SK-N-SH treated with all-trans-retinoic acid at 6 μM for 48 hours (cell line): ENCODE data around the gene NACC1.

Experiments used
- ATAC-seq: fragments of 200-7000 bp; cut with Tn5 transposase; 3 replicates; pipeline ENCODE4 v1.9.1; 2020; ENCODE audit warnings: mild to moderate bottlenecking, moderate library complexity
- ARNTL ChIP-seq: fragments of 450-650 bp; formaldehyde crosslinking; IDR thresholded peaks from 2 replicates; pipeline ENCODE4 v1.5.0; 2020; ENCODE audit warnings: low read depth, mild to moderate bottlenecking, moderate library complexity, borderline replicate concordance
- BACH2 ChIP-seq: fragments of 250-450 bp; sonication (Bioruptor Pico); IDR thresholded peaks from 2 replicates; pipeline ENCODE4 v1.9.0; 2021; ENCODE audit warnings: mild to moderate bottlenecking, borderline replicate concordance
- CSDC2 ChIP-seq: fragments of 250-450 bp; sonication (Bioruptor Pico); IDR thresholded peaks from 2 replicates; pipeline ENCODE4 v1.5.0; 2020; ENCODE audit warnings: mild to moderate bottlenecking, moderate library complexity
- ESRRG ChIP-seq: fragments of 250-450 bp; sonication (Bioruptor Pico); IDR thresholded peaks from 2 replicates; pipeline ENCODE4 v1.6.1; 2021; ENCODE audit warnings: mild to moderate bottlenecking
- GLIS3 ChIP-seq: fragments of 250-450 bp; sonication (Bioruptor Pico); IDR thresholded peaks from 2 replicates; pipeline ENCODE4 v1.5.0; 2020; ENCODE audit warnings: mild to moderate bottlenecking, moderate library complexity
- OSR1 ChIP-seq: fragments of 250-450 bp; sonication (Bioruptor Pico); IDR thresholded peaks from 2 replicates; pipeline ENCODE4 v1.8.0; 2022; ENCODE audit warnings: moderate library complexity, mild to moderate bottlenecking, inconsistent platforms
- SNAI2 ChIP-seq: fragments of 250-450 bp; sonication (Bioruptor Pico); IDR thresholded peaks from 2 replicates; pipeline ENCODE4 v1.5.0; 2020; ENCODE audit warnings: mild to moderate bottlenecking, moderate library complexity
- TCF4 ChIP-seq: fragments of 250-450 bp; sonication (Bioruptor Pico); IDR thresholded peaks from 2 replicates; pipeline ENCODE4 v1.8.0; 2021; ENCODE audit warnings: mild to moderate bottlenecking, moderate library complexity, borderline replicate concordance
- TOX ChIP-seq: fragments of 250-450 bp; sonication (Bioruptor Pico); IDR thresholded peaks from 2 replicates; pipeline ENCODE4 v1.8.0; 2021; ENCODE audit warnings: mild to moderate bottlenecking, moderate library complexity, borderline replicate concordance
- TSHZ2 ChIP-seq: fragments of 250-450 bp; sonication (Bioruptor Pico); IDR thresholded peaks from 2 replicates; pipeline ENCODE4 v1.5.0; 2020; ENCODE audit warnings: mild to moderate bottlenecking, moderate library complexity
- ZFP3 ChIP-seq: fragments of 250-450 bp; sonication (Bioruptor Pico); IDR thresholded peaks from 2 replicates; pipeline ENCODE4 v1.5.0; 2020; ENCODE audit warnings: mild to moderate bottlenecking, moderate library complexity
- ZFP30 ChIP-seq: fragments of 450-650 bp; formaldehyde crosslinking; IDR thresholded peaks from 2 replicates; pipeline ENCODE4 v1.5.0; 2022; ENCODE audit warnings: mild to moderate bottlenecking, moderate library complexity
- ZNF565 ChIP-seq: fragments of 450-650 bp; formaldehyde crosslinking; conservative IDR thresholded peaks from 2 replicates; pipeline ENCODE4 v1.5.0; 2020; ENCODE audit warnings: low read depth, mild to moderate bottlenecking, moderate library complexity
- ZNF70 ChIP-seq: fragments of 450-650 bp; formaldehyde crosslinking; IDR thresholded peaks from 2 replicates; pipeline ENCODE4 v1.5.0; 2020; ENCODE audit warnings: mild to moderate bottlenecking, moderate library complexity
- ZNF8 ChIP-seq: fragments of 450-650 bp; formaldehyde crosslinking; IDR thresholded peaks from 2 replicates; pipeline ENCODE4 v1.5.0; 2020; ENCODE audit warnings: mild to moderate bottlenecking, moderate library complexity
- TF ChIP-seq, protein P1 (sequence below): fragments of 250-450 bp; sonication (Bioruptor Pico); IDR thresholded peaks from 2 replicates; pipeline ENCODE4 v1.5.1; 2020; ENCODE audit warnings: low read depth, mild to moderate bottlenecking, moderate library complexity
- TF ChIP-seq, protein P2 (sequence below): fragments of 250-450 bp; sonication (Bioruptor Pico); IDR thresholded peaks from 2 replicates; pipeline ENCODE4 v1.8.0; 2021; ENCODE audit warnings: low read depth, mild to moderate bottlenecking, moderate library complexity, borderline replicate concordance

Gene NACC1

DNA sequence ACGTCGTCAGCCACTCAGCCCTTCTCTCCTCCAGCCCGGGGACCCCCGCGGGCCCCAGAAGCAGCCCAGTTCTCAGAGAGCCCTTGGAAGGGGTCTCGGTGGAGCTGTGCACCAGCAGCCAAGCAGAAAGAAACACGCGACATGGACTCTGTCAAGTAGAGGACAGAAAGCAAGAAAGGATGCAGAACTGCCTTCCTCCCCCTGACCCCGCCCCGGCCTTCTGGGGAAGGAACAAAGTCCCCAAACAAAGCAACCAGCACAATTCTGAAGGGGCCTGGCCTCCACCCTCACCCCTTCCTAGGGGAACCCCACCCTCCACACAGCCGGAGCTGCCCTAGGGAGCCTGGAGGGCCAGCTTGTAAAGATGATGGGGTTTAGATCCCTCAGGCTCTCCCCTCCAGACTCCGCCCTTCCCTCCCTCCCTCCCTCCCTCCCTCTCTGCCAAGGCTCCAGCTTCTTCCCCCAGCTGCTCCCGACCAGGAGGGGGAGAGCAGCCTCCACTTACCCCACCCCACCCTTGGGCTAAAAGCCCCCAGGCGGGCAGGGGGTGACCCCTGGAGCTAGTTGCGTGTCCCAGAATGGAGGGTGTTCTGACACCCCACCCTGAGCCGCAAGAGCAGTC is 23.2 kb upstream of the NACC1 start (continued):
- no peak for TF ChIP-seq TSHZ2 (CRISPR knock-in tag)
- no peak for TF ChIP-seq ARNTL (CRISPR knock-in tag)

DNA sequence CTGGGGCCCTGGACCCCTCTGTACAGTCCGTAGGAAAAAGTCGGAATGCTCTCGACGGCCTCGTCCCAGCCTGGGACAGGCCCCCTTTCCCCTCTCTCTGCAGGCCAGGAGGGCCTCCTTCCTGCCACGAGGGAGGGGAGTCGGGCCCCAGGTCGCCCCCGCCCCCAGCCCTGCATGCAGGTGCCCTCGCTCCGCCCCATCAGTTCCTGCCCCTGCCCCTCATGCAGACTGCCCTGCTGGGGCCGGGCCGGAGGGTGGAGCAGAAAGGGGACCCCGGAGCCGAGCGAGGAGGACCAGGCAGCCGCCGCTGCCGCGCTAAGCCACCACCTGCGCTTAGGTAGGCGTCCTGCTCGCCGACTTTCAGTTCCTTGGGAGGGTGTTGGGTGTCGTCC is 22.7 kb upstream of the NACC1 start:
- no peak for ATAC-seq
- no peak for TF ChIP-seq ESRRG
- TF ChIP-seq, protein P1, sequence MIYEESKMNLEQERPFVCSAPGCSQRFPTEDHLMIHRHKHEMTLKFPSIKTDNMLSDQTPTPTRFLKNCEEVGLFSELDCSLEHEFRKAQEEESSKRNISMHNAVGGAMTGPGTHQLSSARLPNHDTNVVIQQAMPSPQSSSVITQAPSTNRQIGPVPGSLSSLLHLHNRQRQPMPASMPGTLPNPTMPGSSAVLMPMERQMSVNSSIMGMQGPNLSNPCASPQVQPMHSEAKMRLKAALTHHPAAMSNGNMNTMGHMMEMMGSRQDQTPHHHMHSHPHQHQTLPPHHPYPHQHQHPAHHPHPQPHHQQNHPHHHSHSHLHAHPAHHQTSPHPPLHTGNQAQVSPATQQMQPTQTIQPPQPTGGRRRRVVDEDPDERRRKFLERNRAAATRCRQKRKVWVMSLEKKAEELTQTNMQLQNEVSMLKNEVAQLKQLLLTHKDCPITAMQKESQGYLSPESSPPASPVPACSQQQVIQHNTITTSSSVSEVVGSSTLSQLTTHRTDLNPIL = no peak
- no peak for TF ChIP-seq BACH2
- no peak for TF ChIP-seq TOX (CRISPR knock-in tag)
- TF ChIP-seq, protein P2, sequence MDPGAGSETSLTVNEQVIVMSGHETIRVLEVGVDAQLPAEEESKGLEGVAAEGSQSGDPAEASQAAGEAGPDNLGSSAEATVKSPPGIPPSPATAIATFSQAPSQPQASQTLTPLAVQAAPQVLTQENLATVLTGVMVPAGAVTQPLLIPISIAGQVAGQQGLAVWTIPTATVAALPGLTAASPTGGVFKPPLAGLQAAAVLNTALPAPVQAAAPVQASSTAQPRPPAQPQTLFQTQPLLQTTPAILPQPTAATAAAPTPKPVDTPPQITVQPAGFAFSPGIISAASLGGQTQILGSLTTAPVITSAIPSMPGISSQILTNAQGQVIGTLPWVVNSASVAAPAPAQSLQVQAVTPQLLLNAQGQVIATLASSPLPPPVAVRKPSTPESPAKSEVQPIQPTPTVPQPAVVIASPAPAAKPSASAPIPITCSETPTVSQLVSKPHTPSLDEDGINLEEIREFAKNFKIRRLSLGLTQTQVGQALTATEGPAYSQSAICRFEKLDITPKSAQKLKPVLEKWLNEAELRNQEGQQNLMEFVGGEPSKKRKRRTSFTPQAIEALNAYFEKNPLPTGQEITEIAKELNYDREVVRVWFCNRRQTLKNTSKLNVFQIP (CRISPR knock-in tag) = no peak
- TF ChIP-seq ZNF8 = no peak

DNA sequence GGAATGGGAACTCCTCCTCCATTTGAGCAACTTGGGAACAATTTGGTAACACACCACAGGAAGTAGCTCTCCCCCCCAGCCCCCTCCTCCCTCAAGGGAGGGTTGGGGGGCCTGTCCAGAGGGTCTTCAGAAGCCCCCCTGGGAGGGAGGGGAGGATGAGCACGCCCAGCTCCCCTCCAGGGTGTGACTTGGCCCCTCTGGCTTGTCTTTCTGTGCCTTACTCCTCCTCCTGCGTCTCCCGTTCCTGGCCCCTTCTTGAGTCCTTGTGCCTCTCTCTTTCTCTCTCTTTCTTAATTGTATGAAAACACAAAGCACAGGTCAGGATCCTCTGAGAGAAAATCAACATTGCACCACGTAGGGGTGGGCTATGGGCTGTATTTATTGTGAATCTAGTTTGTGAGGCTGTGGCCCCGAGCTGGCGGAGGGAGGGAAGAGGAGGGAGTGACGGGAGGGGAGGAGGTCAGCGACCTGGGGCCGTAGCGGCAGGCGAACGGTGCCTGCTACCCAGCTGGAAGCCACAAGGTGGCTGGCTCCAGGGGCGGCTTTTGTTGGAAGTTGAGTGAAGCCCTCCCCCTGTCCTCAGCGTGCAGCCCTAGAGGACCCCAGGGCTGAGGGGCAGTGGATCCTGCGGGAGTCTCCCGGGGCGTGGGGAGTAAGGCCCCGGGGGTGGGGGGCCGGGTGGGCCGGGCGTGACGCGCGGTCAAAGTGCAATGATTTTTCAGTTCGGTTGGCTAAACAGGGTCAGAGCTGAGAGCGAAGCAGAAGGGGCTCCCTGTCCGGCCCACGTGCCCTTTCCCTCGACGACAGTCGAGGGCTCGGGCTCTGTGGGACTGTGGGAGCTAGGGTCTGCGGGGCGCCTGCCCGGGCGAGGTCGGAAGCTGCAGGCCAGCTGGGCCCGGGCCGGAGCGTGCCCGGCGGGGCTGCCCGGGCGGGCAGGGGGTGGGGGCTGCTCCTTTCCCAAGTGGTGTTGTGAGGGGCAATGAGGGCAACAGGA is 21.8 kb upstream of the NACC1 start:
- TF ChIP-seq CSDC2 (CRISPR knock-in tag) (no peak), GLIS3 (no peak), BACH2 (no peak), TOX (CRISPR knock-in tag) (no peak), OSR1 (CRISPR knock-in tag) (no peak), ESRRG (no peak), ZNF565 (no peak), TSHZ2 (CRISPR knock-in tag) (no peak), SNAI2 (CRISPR knock-in tag) (no peak), ZFP30 (no peak), TCF4 (no peak), ZNF70 (CRISPR knock-in tag) (no peak), ARNTL (CRISPR knock-in tag) (no peak)
- TF ChIP-seq, protein P1 = no peak
- no peak for ATAC-seq

GRCh38 chr19:13097033-13097462 is 21.0 kb upstream of the NACC1 start:
- no peak for ATAC-seq
- TF ChIP-seq ZFP3 = no peak
